Mesendoderm (in vitro differentiated cells): ENCODE results near the gene AGBL4.
A peak's percentile ranks its signal among the peaks of the same experiment; 100 is the strongest.
"Not testable (repeated sequence)": the region's sequence is repeated elsewhere in the genome, so short reads cannot be mapped to it uniquely, and the experiment has no call there.

Experiments used
- DNase-seq: peaks from one replicate; pipeline ENCODE4 v3.0.0; 2013
- H2AK5ac ChIP-seq: 2 replicates; pipeline ENCODE4 v1.6.1; 2013; ENCODE audit warnings: low read length, inconsistent platforms
- H2BK120ac ChIP-seq: 2 replicates; pipeline ENCODE4 v1.6.1; 2013; ENCODE audit warnings: low read depth, mild to moderate bottlenecking, low read length, moderate library complexity, mixed read lengths
- H2BK15ac ChIP-seq: replicated peaks from 2 replicates; pipeline ENCODE4 v1.6.1; 2013; ENCODE audit warnings: low read depth, mild to moderate bottlenecking, moderate library complexity
- H2BK5ac ChIP-seq: 2 replicates; pipeline ENCODE4 v1.6.1; 2013; ENCODE audit warnings: low read length, inconsistent platforms
- H3K18ac ChIP-seq: 2 replicates; pipeline ENCODE4 v1.6.1; 2013; ENCODE audit warnings: mild to moderate bottlenecking, low read length, mixed read lengths
- H3K23ac ChIP-seq: one replicate; pipeline ENCODE4 v1.6.1; 2013; ENCODE audit warnings: low read length
- H3K27ac ChIP-seq: 2 replicates; pipeline ENCODE4 v1.5.1; 2013; ENCODE audit warnings: low read depth, mild to moderate bottlenecking, inconsistent platforms, low read length, moderate library complexity
- H3K27me3 ChIP-seq: 2 replicates; pipeline ENCODE4 v1.6.1; 2013; ENCODE audit warnings: low read length, control low read depth, mild to moderate bottlenecking, inconsistent platforms; ENCODE audit not compliant: insufficient read depth, poor library complexity
- H3K36me3 ChIP-seq: 2 replicates; pipeline ENCODE4 v1.6.1; 2013; ENCODE audit warnings: low read length, inconsistent platforms; ENCODE audit not compliant: control insufficient read depth, insufficient read depth
- H3K4ac ChIP-seq: one replicate; pipeline ENCODE4 v1.6.1; 2013; ENCODE audit warnings: low read depth, mild to moderate bottlenecking, low read length, moderate library complexity
- H3K4me1 ChIP-seq: 2 replicates; pipeline ENCODE4 v1.6.1; 2013; ENCODE audit warnings: low read depth, low read length, inconsistent platforms; ENCODE audit not compliant: control insufficient read depth
- H3K4me2 ChIP-seq: 2 replicates; pipeline ENCODE4 v1.6.1; 2013; ENCODE audit warnings: low read length
- H3K4me3 ChIP-seq: 2 replicates; pipeline ENCODE4 v1.5.1; 2013; ENCODE audit warnings: mild to moderate bottlenecking, low read length
- H3K56ac ChIP-seq: one replicate; pipeline ENCODE4 v1.6.1; 2013; ENCODE audit warnings: low read length
- H3K79me1 ChIP-seq: 2 replicates; pipeline ENCODE4 v1.6.1; 2013; ENCODE audit warnings: low read length, inconsistent platforms
- H3K79me2 ChIP-seq: 2 replicates; pipeline ENCODE4 v1.6.1; 2013; ENCODE audit warnings: mild to moderate bottlenecking, low read length; ENCODE audit not compliant: control insufficient read depth, insufficient read depth
- H3K9ac ChIP-seq: 2 replicates; pipeline ENCODE4 v1.6.1; 2013; ENCODE audit warnings: low read length, inconsistent platforms
- H4K5ac ChIP-seq: one replicate; pipeline ENCODE4 v1.6.1; 2013; ENCODE audit warnings: low read length
- H4K8ac ChIP-seq: one replicate; pipeline ENCODE4 v1.6.1; 2013; ENCODE audit warnings: low read depth, mild to moderate bottlenecking, control low read depth, low read length, moderate library complexity
- WGBS: extraction: QIAGEN DNeasy Blood & Tissue Kit; methylation state at CpG from one replicate; pipeline ENCODE4 v1.1.7; 2013; ENCODE audit warnings: low lambda C conversion rate, missing lambda C conversion rate; ENCODE audit not compliant: insufficient coverage; ENCODE audit errors: extremely low coverage; 5-methylcytosine and 5-hydroxymethylcytosine counted together

Gene AGBL4

GRCh38 chr1:49298304-49298703 is 725.5 kb downstream of the AGBL4 start:
- H4K5ac ChIP-seq: no peak overlapping the region
- no peak overlapping the region for H3K4me3 ChIP-seq
- no peaks in the 10 kb centered on the region for H3K36me3 ChIP-seq
- H2BK15ac ChIP-seq: no peak overlapping the region
- H3K23ac ChIP-seq: no peak overlapping the region
- H2BK120ac ChIP-seq: no peak overlapping the region
- H3K9ac ChIP-seq: no peak overlapping the region
- no CpG with 5 or more reads among the region's 2 CpGs for WGBS
- H3K79me2 ChIP-seq: no peaks in the 10 kb centered on the region
- no peak overlapping the region for H2BK5ac ChIP-seq
- DNase-seq: no peak
- H2AK5ac ChIP-seq: no peak overlapping the region
- no peak overlapping the region for H3K4ac ChIP-seq
- no peak overlapping the region for H4K8ac ChIP-seq
- H3K4me2 ChIP-seq: no peak overlapping the region
- no peaks in the 10 kb centered on the region for H3K79me1 ChIP-seq
- no peak overlapping the region for H3K56ac ChIP-seq
- H3K27me3 ChIP-seq: no peaks in the 10 kb centered on the region
- H3K18ac ChIP-seq: no peak overlapping the region
- no peaks in the 10 kb centered on the region for H3K4me1 ChIP-seq
- no peak overlapping the region for H3K27ac ChIP-seq

- Histone ChIP-seq H3K4me3 (no peak overlapping the region), H3K4me2 (no peak overlapping the region), H2BK15ac (no peak overlapping the region), H3K4me1 (no peaks in the 10 kb centered on the region), H3K79me2 (no peaks in the 10 kb centered on the region), H3K18ac (no peak overlapping the region), H3K36me3 (no peaks in the 10 kb centered on the region), H3K79me1 (no peaks in the 10 kb centered on the region), H4K8ac (no peak overlapping the region), H3K4ac (no peak overlapping the region), H3K56ac (no peak overlapping the region), H4K5ac (no peak overlapping the region), H3K27me3 (no peaks in the 10 kb centered on the region), H2AK5ac (no peak overlapping the region), H3K9ac (no peak overlapping the region), H3K23ac (no peak overlapping the region), H2BK120ac (no peak overlapping the region), H3K27ac (no peak overlapping the region), H2BK5ac (no peak overlapping the region)
- WGBS: no CpG with 5 or more reads among the region's 4 CpGs
- no peak for DNase-seq
Observed at GRCh38 chr1:49297783-49298182, 726.0 kb downstream of the AGBL4 start.

- Histone ChIP-seq H2AK5ac (no peak overlapping the region), H2BK120ac (no peak overlapping the region), H3K4me1 (no peaks in the 10 kb centered on the region), H3K27me3 (no peaks in the 10 kb centered on the region), H3K79me1 (no peaks in the 10 kb centered on the region), H4K5ac (no peak overlapping the region), H3K27ac (no peak overlapping the region), H3K36me3 (no peaks in the 10 kb centered on the region), H3K56ac (no peak overlapping the region), H3K4me3 (no peak overlapping the region), H3K79me2 (no peaks in the 10 kb centered on the region), H2BK15ac (no peak overlapping the region), H2BK5ac (no peak overlapping the region), H3K18ac (no peak overlapping the region), H4K8ac (no peak overlapping the region), H3K23ac (no peak overlapping the region), H3K4me2 (no peak overlapping the region), H3K4ac (no peak overlapping the region), H3K9ac (no peak overlapping the region)
- WGBS: no CpG with 5 or more reads among the region's 2 CpGs
- no peak for DNase-seq
Observed at GRCh38 chr1:49294539-49294938, 729.2 kb downstream of the AGBL4 start.

GRCh38 chr1:49293016-49293415 is 730.7 kb downstream of the AGBL4 start:
- H3K27ac ChIP-seq: no peak overlapping the region
- no peak overlapping the region for H3K4me2 ChIP-seq
- no peak overlapping the region for H3K4ac ChIP-seq
- H3K79me2 ChIP-seq: no peaks in the 10 kb centered on the region
- no peaks in the 10 kb centered on the region for H3K36me3 ChIP-seq
- H2BK15ac ChIP-seq: no peak overlapping the region
- H3K79me1 ChIP-seq: no peaks in the 10 kb centered on the region
- H2BK120ac ChIP-seq: no peak overlapping the region
- no peak overlapping the region for H3K23ac ChIP-seq
- no peak overlapping the region for H3K56ac ChIP-seq
- no peaks in the 10 kb centered on the region for H3K4me1 ChIP-seq
- H3K4me3 ChIP-seq: no peak overlapping the region
- H3K9ac ChIP-seq: no peak overlapping the region
- H4K5ac ChIP-seq: no peak overlapping the region
- no peak overlapping the region for H2BK5ac ChIP-seq
- H4K8ac ChIP-seq: no peak overlapping the region
- no peak for DNase-seq
- WGBS: no CpG with 5 or more reads among the region's 4 CpGs
- no peaks in the 10 kb centered on the region for H3K27me3 ChIP-seq
- no peak overlapping the region for H2AK5ac ChIP-seq
- H3K18ac ChIP-seq: no peak overlapping the region

GRCh38 chr1:49257211-49258049 is 766.3 kb downstream of the AGBL4 start:
- not testable (repeated sequence) for H4K8ac ChIP-seq, H2BK5ac ChIP-seq, H2AK5ac ChIP-seq, H3K79me2 ChIP-seq, H3K79me1 ChIP-seq, H3K4me1 ChIP-seq, H4K5ac ChIP-seq, H3K27ac ChIP-seq, H3K18ac ChIP-seq, H2BK15ac ChIP-seq, H3K27me3 ChIP-seq, H3K23ac ChIP-seq, H3K4me3 ChIP-seq, H3K4ac ChIP-seq, H3K36me3 ChIP-seq, H3K9ac ChIP-seq, H3K4me2 ChIP-seq, H2BK120ac ChIP-seq
- peak overlapping the region; percentile 3 for H3K56ac ChIP-seq
- WGBS: no CpG with 5 or more reads among the region's 32 CpGs
- peak; percentile 66 for DNase-seq

GRCh38 chr1:49252917-49253316 is 770.8 kb downstream of the AGBL4 start:
- no peak overlapping the region for H3K9ac ChIP-seq
- no peak overlapping the region for H2BK120ac ChIP-seq
- no peak overlapping the region for H4K8ac ChIP-seq
- no peaks in the 10 kb centered on the region for H3K36me3 ChIP-seq
- no peak overlapping the region for H3K4me3 ChIP-seq
- H3K4ac ChIP-seq: no peak overlapping the region
- H2BK5ac ChIP-seq: no peak overlapping the region
- no peaks in the 10 kb centered on the region for H3K4me1 ChIP-seq
- H3K56ac ChIP-seq: no peak overlapping the region
- no peak overlapping the region for H3K4me2 ChIP-seq
- H3K27ac ChIP-seq: no peak overlapping the region
- no peak overlapping the region for H2BK15ac ChIP-seq
- H2AK5ac ChIP-seq: no peak overlapping the region
- no peak overlapping the region for H3K18ac ChIP-seq
- no peaks in the 10 kb centered on the region for H3K79me2 ChIP-seq
- no peak overlapping the region for H4K5ac ChIP-seq
- H3K79me1 ChIP-seq: no peaks in the 10 kb centered on the region
- DNase-seq: no peak
- no peak overlapping the region for H3K23ac ChIP-seq
- no peaks in the 10 kb centered on the region for H3K27me3 ChIP-seq
